ENCODE data around the gene AGMO. TPM values are rescaled to one million over a fixed set of nuclear protein-coding genes. Genes with fewer than 3 reads are reported as not detected.

Gene AGMO
- polyA plus RNA-seq, 3 donors: not detected

- H3K4me1 ChIP-seq (ENCODE audit: control insufficient read depth in 1 of 2, insufficient read depth in 2 of 2, low read length in 2 of 2): no peaks in the 10 kb centered on the region
- no peak overlapping the region for H3K27ac Mint-ChIP-seq
- H3K9me3 Mint-ChIP-seq: peaks cover 0 to 3% (median 0%) of the 10 kb centered on the region in 7 donors
- 100% methylated on average over 2 of the region's 4 CpGs for WGBS (ENCODE audit: insufficient coverage)
- TF ChIP-seq, protein P1, sequence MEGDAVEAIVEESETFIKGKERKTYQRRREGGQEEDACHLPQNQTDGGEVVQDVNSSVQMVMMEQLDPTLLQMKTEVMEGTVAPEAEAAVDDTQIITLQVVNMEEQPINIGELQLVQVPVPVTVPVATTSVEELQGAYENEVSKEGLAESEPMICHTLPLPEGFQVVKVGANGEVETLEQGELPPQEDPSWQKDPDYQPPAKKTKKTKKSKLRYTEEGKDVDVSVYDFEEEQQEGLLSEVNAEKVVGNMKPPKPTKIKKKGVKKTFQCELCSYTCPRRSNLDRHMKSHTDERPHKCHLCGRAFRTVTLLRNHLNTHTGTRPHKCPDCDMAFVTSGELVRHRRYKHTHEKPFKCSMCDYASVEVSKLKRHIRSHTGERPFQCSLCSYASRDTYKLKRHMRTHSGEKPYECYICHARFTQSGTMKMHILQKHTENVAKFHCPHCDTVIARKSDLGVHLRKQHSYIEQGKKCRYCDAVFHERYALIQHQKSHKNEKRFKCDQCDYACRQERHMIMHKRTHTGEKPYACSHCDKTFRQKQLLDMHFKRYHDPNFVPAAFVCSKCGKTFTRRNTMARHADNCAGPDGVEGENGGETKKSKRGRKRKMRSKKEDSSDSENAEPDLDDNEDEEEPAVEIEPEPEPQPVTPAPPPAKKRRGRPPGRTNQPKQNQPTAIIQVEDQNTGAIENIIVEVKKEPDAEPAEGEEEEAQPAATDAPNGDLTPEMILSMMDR (IDR thresholded peaks at IDR 0.05): no peak
- no peaks in the 10 kb centered on the region for H3K9me3 ChIP-seq (replicated peaks in 1 of 2; ENCODE audit: control insufficient read depth in 1 of 2, insufficient read depth in 1 of 2, low read length in 2 of 2)
- intact Hi-C loops (cut with micrococcal nuclease): no loop called here
- H3K4me1 Mint-ChIP-seq: no peaks in the 10 kb centered on the region
- H2AFZ ChIP-seq (ENCODE audit: insufficient read depth, low read depth, low read length, poor library complexity, severe bottlenecking): no peak overlapping the region
- no peaks in the 10 kb centered on the region for H4K20me1 ChIP-seq (ENCODE audit: insufficient read depth, low read length)
- no peak overlapping the region for H3K4me3 Mint-ChIP-seq
- H3K27ac ChIP-seq (ENCODE audit: low read depth in 1 of 2, low read length in 2 of 2): no peak overlapping the region
- peaks cover 0 to 2% (median 0%) of the 10 kb centered on the region in 3 donors for H3K27me3 Mint-ChIP-seq (ENCODE audit: low read depth in 3 of 3)
- H3K9ac ChIP-seq (ENCODE audit: insufficient read depth, low read length, poor library complexity, severe bottlenecking): no peak overlapping the region
- no peaks in the 10 kb centered on the region for H3K79me2 ChIP-seq (ENCODE audit: insufficient read depth, low read length)
- H3K4me2 ChIP-seq (replicated peaks; ENCODE audit: extremely low read depth, low read length, poor library complexity, severe bottlenecking): no peak overlapping the region
- no peak for DNase-seq
- no peaks in the 10 kb centered on the region for H3K36me3 Mint-ChIP-seq
- no peak overlapping the region for H3K4me3 ChIP-seq (replicated peaks in 1 of 3; ENCODE audit: low read depth in 2 of 3, low read length in 3 of 3)
- no peaks in the 10 kb centered on the region for H3K36me3 ChIP-seq (replicated peaks in 1 of 2; ENCODE audit: control insufficient read depth in 1 of 2, insufficient read depth in 2 of 2, low read length in 2 of 2)
- no peaks in the 10 kb centered on the region for H3K27me3 ChIP-seq (ENCODE audit: control insufficient read depth in 2 of 2, insufficient read depth in 2 of 2, low read length in 2 of 2)
Observed at GRCh38 chr7:15327001-15327400, 234.8 kb downstream of the AGMO start.

DNA sequence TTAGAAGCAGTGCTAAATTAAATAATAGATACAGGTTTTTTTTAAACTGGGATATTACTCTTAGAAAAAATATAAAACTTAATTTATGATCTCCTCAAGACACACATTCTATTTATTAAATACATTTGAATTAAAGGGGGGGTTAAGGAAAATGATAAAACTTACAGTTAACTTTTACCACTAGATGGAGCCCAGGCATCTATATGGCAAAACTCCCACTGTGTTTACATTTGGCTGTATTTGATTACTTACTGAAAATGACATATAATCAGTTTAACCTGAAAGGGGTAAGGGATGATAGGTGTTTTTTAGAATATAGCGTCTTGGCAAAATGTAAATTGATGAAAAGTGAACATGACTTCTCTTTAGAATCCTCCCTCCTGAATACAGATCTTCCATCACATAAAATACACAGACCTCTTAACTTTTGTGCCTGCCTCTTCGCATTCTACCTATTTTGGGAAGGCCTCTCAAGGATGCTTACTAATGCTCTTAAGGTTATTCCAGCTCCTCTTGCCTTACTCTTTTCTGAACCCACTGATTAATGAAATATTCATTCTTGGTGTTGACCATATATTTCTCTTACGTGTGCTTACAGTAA lies 235.7 kb downstream of the AGMO start:
- no peaks in the 10 kb centered on the region for H3K36me3 ChIP-seq (replicated peaks in 1 of 2; ENCODE audit: control insufficient read depth in 1 of 2, insufficient read depth in 2 of 2, low read length in 2 of 2)
- no peaks in the 10 kb centered on the region for H3K79me2 ChIP-seq (ENCODE audit: insufficient read depth, low read length)
- no peak overlapping the region for H2AFZ ChIP-seq (ENCODE audit: insufficient read depth, low read depth, low read length, poor library complexity, severe bottlenecking)
- no peak overlapping the region for H3K4me3 ChIP-seq (replicated peaks in 1 of 3; ENCODE audit: low read depth in 2 of 3, low read length in 3 of 3)
- Mint-ChIP-seq H3K27ac (no peak overlapping the region), H3K36me3 (no peaks in the 10 kb centered on the region), H3K4me3 (no peak overlapping the region), H3K27me3 (ENCODE audit: low read depth in 3 of 3) (peaks cover 0 to 2% (median 0%) of the 10 kb centered on the region in 3 donors), H3K4me1 (no peaks in the 10 kb centered on the region), H3K9me3 (peaks cover 0 to 3% (median 0%) of the 10 kb centered on the region in 7 donors)
- H3K4me2 ChIP-seq (replicated peaks; ENCODE audit: extremely low read depth, low read length, poor library complexity, severe bottlenecking): no peak overlapping the region
- no peaks in the 10 kb centered on the region for H4K20me1 ChIP-seq (ENCODE audit: insufficient read depth, low read length)
- DNase-seq: no peak
- intact Hi-C loops (cut with micrococcal nuclease): no loop called here
- H3K4me1 ChIP-seq (ENCODE audit: control insufficient read depth in 1 of 2, insufficient read depth in 2 of 2, low read length in 2 of 2): no peaks in the 10 kb centered on the region
- TF ChIP-seq, protein P1 (IDR thresholded peaks at IDR 0.05): no peak
- H3K27ac ChIP-seq (ENCODE audit: low read depth in 1 of 2, low read length in 2 of 2): no peak overlapping the region
- H3K9ac ChIP-seq (ENCODE audit: insufficient read depth, low read length, poor library complexity, severe bottlenecking): no peak overlapping the region
- H3K27me3 ChIP-seq (ENCODE audit: control insufficient read depth in 2 of 2, insufficient read depth in 2 of 2, low read length in 2 of 2): no peaks in the 10 kb centered on the region
- no peaks in the 10 kb centered on the region for H3K9me3 ChIP-seq (replicated peaks in 1 of 2; ENCODE audit: control insufficient read depth in 1 of 2, insufficient read depth in 1 of 2, low read length in 2 of 2)
- no CpG with 5 or more reads among the region's 3 CpGs for WGBS (ENCODE audit: insufficient coverage)
